DND-41 (cell line): Measurements from ENCODE around the gene MMP19.

Experiments
- ATAC-seq: fragments of 200-7000 bp; cut with Tn5 transposase; 3 replicates; pipeline ENCODE4 v1.9.1; 2021; ENCODE audit warnings: low read depth; ENCODE audit not compliant: insufficient read depth
- DNase-seq: peaks from one replicate; pipeline ENCODE4 v3.0.0-alpha.2; 2020
- H2AFZ ChIP-seq: 2 replicates; pipeline ENCODE4 v1.6.0; 2012; ENCODE audit warnings: low read depth, low read length
- H3K27ac ChIP-seq: 2 replicates; pipeline ENCODE4 v1.5.1; 2012; ENCODE audit warnings: low read length, inconsistent platforms
- H3K27me3 ChIP-seq: fragments of 200-600 bp; sonication (generic); 2 replicates; pipeline ENCODE4 v1.6.0; 2012; ENCODE audit warnings: low read length, mild to moderate bottlenecking, inconsistent platforms; ENCODE audit not compliant: insufficient read depth, poor library complexity
- H3K36me3 ChIP-seq: 2 replicates; pipeline ENCODE4 v1.5.1; 2012; ENCODE audit warnings: low read length, inconsistent platforms; ENCODE audit not compliant: insufficient read depth
- H3K4me1 ChIP-seq: 2 replicates; pipeline ENCODE4 v1.5.1; 2012; ENCODE audit warnings: mild to moderate bottlenecking, low read length; ENCODE audit not compliant: insufficient read depth
- H3K4me2 ChIP-seq: 2 replicates; pipeline ENCODE4 v1.6.0; 2012; ENCODE audit warnings: mild to moderate bottlenecking, moderate library complexity, low read length, inconsistent platforms; ENCODE audit not compliant: insufficient read depth
- H3K4me3 ChIP-seq, 2 experiments: fragments of 200-600 bp in 1 of 2; shearing (Covaris generic) in 1 of 2; 2 replicates each; pipeline ENCODE4 v1.5.1; 2012 to 2016; ENCODE audit warnings: inconsistent platforms in 2 of 2, low read length in 2 of 2, mild to moderate bottlenecking in 2 of 2, low read depth in 1 of 2, moderate library complexity in 1 of 2
- H3K79me2 ChIP-seq: 2 replicates; pipeline ENCODE4 v1.6.0; 2012; ENCODE audit warnings: low read length, inconsistent platforms; ENCODE audit not compliant: insufficient read depth
- H3K9ac ChIP-seq: 2 replicates; pipeline ENCODE4 v1.6.0; 2012; ENCODE audit warnings: low read depth, mild to moderate bottlenecking, inconsistent platforms, low read length, moderate library complexity
- H3K9me3 ChIP-seq: 2 replicates; pipeline ENCODE4 v1.5.1; 2012; ENCODE audit warnings: low read length, moderate library complexity, mild to moderate bottlenecking, inconsistent platforms; ENCODE audit not compliant: insufficient read depth, severe bottlenecking
- H4K20me1 ChIP-seq: 2 replicates; pipeline ENCODE4 v1.6.0; 2012; ENCODE audit warnings: low read length; ENCODE audit not compliant: insufficient read depth
- CTCF ChIP-seq: IDR thresholded peaks from 2 replicates; pipeline ENCODE4 v1.5.1; 2012; ENCODE audit warnings: borderline replicate concordance, low read length, moderate library complexity, mild to moderate bottlenecking; ENCODE audit not compliant: poor library complexity, severe bottlenecking; ENCODE audit errors: extremely low read depth
- EZH2 ChIP-seq: IDR thresholded peaks from 3 replicates; pipeline ENCODE4 v1.6.1; 2012; ENCODE audit warnings: borderline replicate concordance, low read depth, mild to moderate bottlenecking, moderate library complexity, low read length, inconsistent platforms; ENCODE audit not compliant: severe bottlenecking

Gene MMP19

DNA sequence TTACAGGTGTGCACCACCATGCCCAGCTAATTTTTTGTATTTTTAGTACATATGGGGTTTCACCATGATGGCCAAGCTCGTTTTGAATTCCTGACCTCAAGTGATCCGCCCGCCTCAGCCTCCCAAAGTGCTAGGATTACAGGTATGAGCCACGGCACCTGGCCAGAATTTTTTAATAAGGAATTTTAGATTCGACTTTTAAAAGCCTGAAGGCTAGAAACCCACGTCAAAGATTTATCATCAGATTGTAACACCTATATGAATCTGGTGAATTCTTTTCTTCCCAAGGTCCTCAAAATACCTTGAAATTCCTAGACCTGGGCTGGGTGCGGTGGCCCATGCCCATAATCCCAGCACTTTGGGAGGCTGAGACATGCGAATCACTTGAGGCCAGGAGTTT, 18.7 kb upstream of the MMP19 start:
- Histone ChIP-seq H4K20me1 (no peaks in the 10 kb centered on the region), H3K4me2 (no peak overlapping the region), H3K4me1 (no peaks in the 10 kb centered on the region), H3K9ac (no peak overlapping the region), H3K9me3 (no peaks in the 10 kb centered on the region), H2AFZ (no peak overlapping the region), H3K27ac (no peak overlapping the region), H3K79me2 (no peaks in the 10 kb centered on the region), H3K36me3 (no peaks in the 10 kb centered on the region), H3K27me3 (no peaks in the 10 kb centered on the region), H3K4me3 (no peak overlapping the region)
- no peak for TF ChIP-seq CTCF
- ATAC-seq (no peak), DNase-seq (no peak)

DNA sequence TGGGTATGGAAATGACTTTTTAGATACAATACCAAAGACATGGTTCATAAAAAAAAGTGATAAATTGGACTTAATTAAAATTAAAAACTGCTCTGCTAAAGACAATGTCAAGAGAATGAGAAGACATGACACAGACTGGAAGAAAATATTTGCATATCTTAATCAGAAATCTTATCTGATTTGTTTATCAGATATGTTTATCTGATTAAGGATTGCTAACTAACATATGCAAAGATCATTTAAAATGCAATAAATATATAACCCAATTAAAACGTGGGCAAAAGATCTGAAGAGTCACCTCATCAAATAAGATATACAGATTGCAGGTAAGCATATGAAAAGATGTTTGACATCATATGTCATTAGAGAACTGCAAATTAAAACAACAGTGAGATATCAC, 10.0 kb upstream of the MMP19 start:
- Histone ChIP-seq H3K36me3 (no peaks in the 10 kb centered on the region), H3K27me3 (peaks cover 18% of the 10 kb centered on the region), H3K27ac (no peak overlapping the region), H3K9ac (no peak overlapping the region), H3K79me2 (no peaks in the 10 kb centered on the region), H4K20me1 (no peaks in the 10 kb centered on the region), H3K4me3 (no peak overlapping the region), H3K4me2 (no peak overlapping the region), H3K4me1 (no peaks in the 10 kb centered on the region), H3K9me3 (no peaks in the 10 kb centered on the region), H2AFZ (no peak overlapping the region)
- DNase-seq (no peak), ATAC-seq (no peak)
- TF ChIP-seq CTCF (no peak), EZH2 (no peak)

- Histone ChIP-seq H3K4me2 (no peak overlapping the region), H3K9me3 (no peaks in the 10 kb centered on the region), H3K9ac (no peak overlapping the region), H3K79me2 (no peaks in the 10 kb centered on the region), H4K20me1 (no peaks in the 10 kb centered on the region), H3K4me3 (no peak overlapping the region), H3K4me1 (no peaks in the 10 kb centered on the region), H3K36me3 (no peaks in the 10 kb centered on the region), H2AFZ (no peak overlapping the region), H3K27ac (no peak overlapping the region), H3K27me3 (peaks cover 29% of the 10 kb centered on the region)
- DNase-seq = no peak
- TF ChIP-seq CTCF (no peak), EZH2 (no peak)
- ATAC-seq = no peak
Measured at GRCh38 chr12:55850893-55851292, 8.2 kb upstream of the MMP19 start.

GRCh38 chr12:55850401-55850800, 7.7 kb upstream of the MMP19 start:
- no peak overlapping the region for H2AFZ ChIP-seq
- DNase-seq = no peak

More at GRCh38 chr12:55850401-55850800, 7.7 kb upstream of the MMP19 start:
- Histone ChIP-seq H3K4me1 (no peaks in the 10 kb centered on the region), H3K27ac (no peak overlapping the region), H3K79me2 (no peaks in the 10 kb centered on the region), H3K36me3 (no peaks in the 10 kb centered on the region), H3K9me3 (no peaks in the 10 kb centered on the region), H3K4me3 (no peak overlapping the region), H3K4me2 (no peak overlapping the region), H3K9ac (no peak overlapping the region), H3K27me3 (peaks cover 32% of the 10 kb centered on the region), H4K20me1 (no peaks in the 10 kb centered on the region)
- TF ChIP-seq EZH2 (no peak), CTCF (no peak)
- no peak for ATAC-seq
